HG02798 (cell line): ENCODE measurements around the gene C5orf15.
"Not testable (repeated sequence)": the region's sequence is repeated elsewhere in the genome, so short reads cannot be mapped to it uniquely, and the experiment has no call there.

Source experiments
- ATAC-seq: cut with Tn5 transposase; IDR thresholded peaks from one replicate; pipeline ENCODE4 v1.9.1; 2021; ENCODE audit warnings: mild to moderate bottlenecking; ENCODE audit not compliant: unreplicated experiment, poor library complexity

C5orf15 gene

GRCh38 chr5:133963493-133964128 lies 4.8 kb downstream of the C5orf15 start:
- ATAC-seq = no peak

DNA sequence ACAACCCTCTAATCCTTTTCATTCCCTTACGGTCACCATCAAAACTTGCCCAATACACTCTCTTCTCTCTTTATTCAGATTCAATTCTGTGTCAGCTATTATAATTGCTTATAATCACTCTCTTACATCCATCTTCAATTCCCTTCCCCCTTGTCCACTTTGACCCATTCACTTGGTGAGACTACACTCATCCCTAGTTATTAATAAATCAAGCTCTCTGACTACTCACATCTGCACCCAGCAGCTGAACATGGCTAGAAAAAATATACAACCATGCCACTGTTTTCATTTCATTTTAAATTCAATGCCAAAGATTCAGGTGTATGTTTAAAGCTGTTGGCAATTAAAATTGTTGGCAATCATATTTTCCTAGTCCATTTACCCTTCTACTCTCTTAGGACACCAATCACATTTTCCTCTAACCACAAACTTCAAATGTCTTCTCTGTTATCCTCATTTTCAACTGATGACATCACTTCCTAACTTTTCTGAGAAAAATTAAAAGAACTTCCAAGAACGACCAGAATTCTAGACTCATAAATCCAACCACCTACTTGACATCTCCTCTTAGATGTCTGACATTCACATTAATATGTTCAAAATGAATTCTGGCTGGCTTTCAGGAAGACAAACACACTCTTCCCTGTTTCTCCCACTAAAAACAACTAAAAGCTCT lies 5.5 kb downstream of the C5orf15 start:
- ATAC-seq = no peak

GRCh38 chr5:133962131-133962530 lies 6.3 kb downstream of the C5orf15 start:
- no peak for ATAC-seq

- ATAC-seq = no peak
These were observed 8.8 kb downstream of the C5orf15 start for GRCh38 chr5:133959643-133960042.

- ATAC-seq = peak; percentile 65
These were observed 10.8 kb downstream of the C5orf15 start for GRCh38 chr5:133957591-133957990.

- ATAC-seq = peak; percentile 17
These were observed 11.3 kb downstream of the C5orf15 start for GRCh38 chr5:133957080-133957479.

DNA sequence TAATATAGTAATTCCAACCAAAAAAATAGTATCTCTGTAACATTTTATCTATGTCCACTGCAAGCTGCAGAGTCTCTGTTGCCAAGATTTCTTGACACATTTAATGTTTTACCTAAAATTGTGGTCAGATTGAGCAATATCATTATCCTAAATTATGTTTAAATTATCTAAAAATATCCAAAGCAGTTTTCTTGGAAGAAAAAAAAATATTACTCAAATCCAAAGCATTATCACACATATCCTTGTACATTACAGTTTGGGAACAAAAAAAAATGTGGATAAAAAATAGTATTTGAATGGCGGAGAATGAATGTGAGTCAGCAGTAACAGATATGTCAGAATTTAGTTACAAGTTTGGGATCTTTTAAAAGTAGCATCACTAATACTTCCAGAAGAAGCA lies 12.2 kb downstream of the C5orf15 start:
- ATAC-seq = not testable (repeated sequence)

- ATAC-seq = no peak
These were observed 14.8 kb downstream of the C5orf15 start for GRCh38 chr5:133953568-133954145.

DNA sequence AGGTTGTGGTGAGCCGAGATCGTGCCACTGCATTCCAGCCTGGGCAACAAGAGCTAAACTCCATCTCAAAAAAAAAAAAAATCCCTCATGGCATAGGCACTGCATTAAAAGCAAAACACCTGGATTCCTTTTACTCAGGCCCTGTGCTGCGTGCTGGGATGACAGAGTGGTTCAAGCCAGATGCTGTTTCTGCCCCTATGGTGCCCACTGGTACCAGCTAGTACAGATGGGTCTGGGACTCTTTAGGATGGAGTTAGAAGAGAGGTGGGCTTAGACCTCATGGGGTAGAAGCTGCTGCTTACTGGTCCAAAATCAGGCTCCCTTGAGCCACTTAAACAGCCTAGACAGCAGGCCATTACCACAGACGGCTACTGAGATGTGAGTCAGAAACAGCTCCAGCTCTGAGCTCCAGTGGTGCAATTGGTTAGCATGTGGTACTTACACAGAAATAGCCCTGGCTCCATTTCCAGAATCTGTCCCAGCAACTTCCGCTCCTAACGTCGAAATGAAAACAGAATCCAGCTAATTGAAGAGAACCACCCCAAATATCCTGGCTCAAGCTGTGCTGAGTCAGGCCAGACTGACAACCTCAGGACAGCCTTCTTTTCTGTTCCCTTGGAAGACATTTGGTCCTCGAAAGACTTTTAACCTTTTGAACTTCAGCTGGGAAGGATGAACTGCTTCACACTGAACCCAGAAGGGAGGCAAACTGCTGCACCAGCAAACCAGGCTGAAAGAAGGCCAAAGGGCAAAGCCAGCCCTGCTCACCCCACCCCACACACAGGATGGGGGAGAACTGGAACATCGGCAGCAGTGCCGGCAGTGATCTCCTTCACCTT lies 15.5 kb downstream of the C5orf15 start:
- no peak for ATAC-seq

DNA sequence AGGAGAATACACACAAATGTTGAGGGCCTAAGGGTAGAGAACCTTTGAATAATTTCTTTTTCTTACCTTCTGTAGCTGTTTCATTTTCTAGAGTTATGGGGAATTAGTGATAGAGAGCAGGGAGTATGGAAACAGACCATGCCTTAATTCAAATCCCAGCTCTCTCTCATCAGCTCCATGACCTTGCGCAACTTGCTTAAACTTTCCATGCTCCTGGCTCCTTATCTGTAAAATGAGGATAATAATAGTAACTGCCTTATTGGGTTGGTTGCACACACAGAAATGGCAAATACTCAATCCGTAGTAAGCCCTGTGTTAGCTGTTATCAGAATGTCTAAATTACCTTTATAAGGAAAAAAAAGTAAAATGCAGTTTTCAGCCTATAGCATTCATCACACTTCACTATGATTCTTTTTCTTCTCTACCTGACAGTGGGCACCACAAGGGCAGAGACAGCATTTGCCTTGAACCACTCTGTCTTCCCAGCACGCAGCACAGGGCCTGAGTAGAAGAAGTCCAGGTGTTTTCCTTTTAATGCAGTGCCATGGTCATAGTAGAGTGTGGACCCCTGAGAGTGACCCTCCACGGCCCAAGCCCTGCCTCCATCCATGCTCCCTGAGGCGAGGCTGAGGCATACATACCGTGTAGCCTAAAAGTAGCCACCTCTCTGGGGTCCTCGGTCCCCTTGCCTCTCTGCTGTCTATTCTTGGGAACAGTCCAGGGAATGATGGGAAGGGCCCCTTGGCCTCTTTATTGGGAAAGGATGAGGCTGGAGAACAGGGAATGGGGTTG lies 17.4 kb downstream of the C5orf15 start:
- no peak for ATAC-seq

GRCh38 chr5:133948721-133949120 lies 19.7 kb downstream of the C5orf15 start:
- ATAC-seq = no peak

GRCh38 chr5:133947431-133947841 lies 21.0 kb downstream of the C5orf15 start:
- no peak for ATAC-seq

GRCh38 chr5:133945568-133945967 lies 22.9 kb downstream of the C5orf15 start:
- ATAC-seq = no peak

DNA sequence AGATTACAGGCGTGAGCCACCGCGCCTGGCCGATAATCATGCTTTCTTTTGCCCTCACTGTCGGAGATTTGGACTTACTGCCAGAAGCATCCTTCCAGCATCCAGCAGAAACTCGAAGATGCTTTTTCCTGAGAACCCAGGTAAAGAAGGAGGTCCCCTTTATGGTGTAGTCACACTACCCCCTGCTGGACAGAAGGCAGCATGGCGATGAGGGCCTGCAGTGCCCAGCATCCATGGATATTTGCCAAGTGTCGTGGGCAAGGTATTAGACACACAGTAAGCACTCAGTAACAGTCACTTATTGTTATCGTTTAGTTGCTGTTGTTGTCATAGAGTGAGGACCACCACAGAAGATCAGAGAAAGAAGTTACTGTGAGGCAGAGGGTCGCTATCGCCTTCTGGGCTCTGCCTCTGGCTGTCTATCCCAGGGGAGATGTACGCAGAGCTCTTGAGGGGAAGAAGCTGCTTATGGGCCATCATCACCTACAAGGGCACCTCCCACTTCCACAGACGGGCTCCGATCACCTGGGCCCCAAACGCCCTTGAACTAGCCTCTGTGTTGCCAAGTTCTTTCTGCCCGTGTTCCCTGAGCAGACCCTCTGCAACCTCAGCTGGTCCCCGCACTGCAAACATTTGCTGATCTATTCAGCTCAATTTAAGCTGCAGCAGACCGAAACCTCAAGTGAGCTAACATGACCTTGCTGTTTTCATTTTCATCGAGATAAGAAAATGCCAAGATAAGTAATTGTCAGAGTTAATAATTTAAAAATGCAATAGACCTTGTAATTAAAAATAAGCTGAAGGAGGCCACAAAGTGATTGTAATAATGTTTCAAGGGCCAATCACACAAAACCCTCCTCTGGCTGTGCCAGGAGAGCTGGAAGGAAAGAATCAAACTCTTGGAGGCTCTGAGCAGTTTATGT lies 23.9 kb downstream of the C5orf15 start:
- ATAC-seq = no peak

DNA sequence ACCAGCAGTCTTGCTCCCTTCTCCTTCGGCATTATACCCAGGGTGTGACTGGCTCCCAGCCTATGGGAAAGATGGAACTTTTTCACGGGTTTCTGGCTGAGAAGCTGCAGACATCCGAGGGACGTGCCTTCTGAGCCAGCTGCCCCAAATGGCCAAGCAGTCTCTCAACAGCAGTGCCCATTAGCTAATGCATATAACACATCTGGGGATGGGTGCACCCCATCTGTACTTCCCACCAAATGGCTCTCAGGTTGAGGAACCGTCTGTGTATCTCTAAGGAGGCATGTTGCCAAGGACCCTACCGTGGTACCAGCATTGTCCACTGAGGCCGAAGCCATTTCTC lies 25.0 kb downstream of the C5orf15 start:
- ATAC-seq = no peak

- ATAC-seq = no peak
These were observed 25.6 kb downstream of the C5orf15 start for GRCh38 chr5:133942614-133943474.

GRCh38 chr5:133941456-133942196 lies 26.8 kb downstream of the C5orf15 start:
- ATAC-seq = no peak

GRCh38 chr5:133939668-133940067 lies 28.8 kb downstream of the C5orf15 start:
- no peak for ATAC-seq
